Occipital lobe (tissue), 2 donors: ENCODE results near the gene FGF21. TPM values are rescaled to one million over a fixed set of nuclear protein-coding genes. Genes with fewer than 3 reads are reported as not detected.
A peak's percentile ranks its signal among the peaks of the same experiment; 100 is the strongest.
"Not testable (repeated sequence)": the region's sequence is repeated elsewhere in the genome, so short reads cannot be mapped to it uniquely, and the experiment has no call there.

ENCODE experiments used
- DNase-seq: peaks from one replicate; lab custom pipeline; 2025; lab: John Stamatoyannopoulos, UW
- total RNA-seq: library from RNA; depleted of rRNA; stranded (reverse); fragments of >200 nt; gene quantifications from one replicate; pipeline ENCODE4 v1.2.3, GENCODE V29; 2014

Gene FGF21, protein sequence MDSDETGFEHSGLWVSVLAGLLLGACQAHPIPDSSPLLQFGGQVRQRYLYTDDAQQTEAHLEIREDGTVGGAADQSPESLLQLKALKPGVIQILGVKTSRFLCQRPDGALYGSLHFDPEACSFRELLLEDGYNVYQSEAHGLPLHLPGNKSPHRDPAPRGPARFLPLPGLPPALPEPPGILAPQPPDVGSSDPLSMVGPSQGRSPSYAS
- total RNA-seq, result not detected

DNA sequence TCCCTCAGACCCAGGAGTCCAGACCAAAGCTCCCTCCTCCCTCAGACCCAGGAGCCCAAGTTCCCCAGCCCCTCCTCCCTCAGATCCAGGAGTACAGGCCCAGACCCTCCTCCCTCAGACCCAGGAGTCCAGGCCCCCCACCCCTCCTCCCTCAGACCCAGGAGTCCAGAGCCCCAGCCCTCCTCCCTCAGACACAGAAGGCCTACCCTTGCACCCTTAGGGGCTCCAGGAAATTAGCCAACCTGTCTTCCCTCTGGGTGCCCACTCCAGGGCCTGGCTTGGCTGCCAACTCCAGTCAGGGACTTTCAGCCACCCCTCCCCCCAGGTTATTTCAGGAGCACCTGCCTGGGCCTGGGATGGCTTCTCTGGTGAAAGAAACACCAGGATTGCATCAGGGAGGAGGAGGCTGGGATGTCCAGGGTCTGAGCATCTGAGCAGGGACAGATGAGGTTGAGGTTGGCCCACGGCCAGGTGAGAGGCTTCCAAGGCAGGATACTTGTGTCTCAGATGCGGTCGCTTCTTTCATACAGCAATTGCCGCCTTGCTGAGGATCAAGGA lies at the start of gene FGF21:
FGF21 (plus strand) TSS at position 441 of the 558 bp plus-strand sequence. CDS start 713 bp downstream, outside the sequence.
- DNase-seq, result no peak

DNA sequence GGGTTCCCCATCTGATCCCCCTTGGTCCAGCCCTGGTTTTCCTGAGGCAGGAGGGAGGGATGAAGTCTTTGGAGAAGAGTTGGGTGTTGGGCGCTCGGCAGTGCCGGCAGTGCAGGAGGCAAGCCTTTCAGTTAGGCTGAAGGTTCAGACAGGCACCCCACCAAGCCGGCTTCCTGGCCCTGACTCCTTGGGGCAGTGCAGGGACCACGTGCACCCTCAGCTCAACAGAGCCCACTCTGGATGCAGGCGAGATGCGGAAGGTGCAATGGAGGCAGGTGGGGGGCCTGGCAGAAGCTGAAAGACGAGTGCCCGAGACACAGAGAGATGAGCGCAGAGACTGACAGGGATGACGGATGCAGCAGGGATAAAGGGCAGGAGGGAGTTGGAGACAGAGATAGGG lies 46.9 kb upstream of the FGF21 start:
- DNase-seq, result no peak

DNA sequence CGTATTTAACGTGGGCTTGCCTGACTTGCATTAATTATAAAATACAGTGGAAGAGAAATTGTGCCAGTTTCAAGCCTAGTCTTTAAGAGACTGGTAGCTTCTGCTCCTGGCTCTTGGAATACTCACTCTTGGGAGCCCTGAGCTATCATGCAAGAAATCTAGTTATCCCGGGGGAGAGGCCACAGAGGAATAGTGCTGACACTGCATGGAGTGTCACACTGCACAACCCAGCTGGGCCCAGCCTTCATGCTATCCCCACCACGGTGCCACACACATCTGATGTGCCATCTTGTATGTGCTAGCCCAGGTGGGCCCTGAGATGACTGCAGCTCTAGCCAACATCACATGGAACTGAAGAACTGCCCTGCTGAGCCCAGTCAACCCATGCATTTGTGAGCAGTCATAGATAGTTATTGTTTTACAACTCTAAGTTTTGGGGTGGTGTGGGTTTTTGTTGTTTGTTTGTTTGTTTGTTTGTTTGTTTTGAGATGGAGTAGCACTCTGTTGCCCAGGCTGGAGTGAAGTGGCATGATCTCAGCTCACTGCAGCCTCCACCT lies 44.1 kb upstream of the FGF21 start:
- no peak for DNase-seq

DNA sequence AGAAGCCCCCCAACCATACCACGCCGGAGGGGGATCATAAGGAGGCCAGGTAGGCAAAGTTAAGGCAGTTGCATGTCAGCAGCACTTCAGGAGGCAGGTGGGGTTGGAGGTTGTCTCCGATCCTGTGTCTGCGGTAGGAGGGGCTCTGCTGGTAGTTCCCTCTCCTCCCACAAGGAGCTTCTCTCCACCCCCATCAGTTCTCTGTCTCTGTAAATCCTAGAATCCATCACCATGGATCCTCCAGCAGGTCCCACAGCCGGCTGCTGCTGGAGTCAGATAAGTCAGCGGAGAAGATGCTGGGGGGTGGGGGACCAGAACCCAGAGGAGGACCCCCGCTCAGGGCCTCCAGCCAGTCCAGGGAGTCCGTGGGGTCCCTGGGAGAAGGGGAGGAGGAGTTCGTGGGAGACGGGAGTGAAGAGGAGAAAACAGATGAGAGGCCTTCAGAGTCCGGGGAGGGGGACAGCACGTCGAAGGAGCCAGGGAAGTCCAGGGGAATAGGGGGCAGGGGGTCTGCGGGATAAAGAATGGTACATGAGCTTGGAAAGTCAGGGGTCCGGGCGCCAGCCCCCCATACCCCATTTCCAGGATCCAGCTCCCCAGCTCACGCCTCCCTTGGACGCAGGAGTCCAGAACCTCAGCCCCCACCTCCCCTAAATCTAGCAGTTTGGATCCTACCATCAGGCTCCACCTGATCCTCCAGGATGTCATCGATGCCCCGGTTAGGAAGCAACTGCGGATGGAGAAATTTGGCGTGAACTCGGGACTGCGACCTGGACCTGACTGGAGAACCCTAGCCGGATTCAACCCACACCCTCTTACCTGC lies 42.1 kb upstream of the FGF21 start:
- DNase-seq, result no peak

GRCh38 chr19:48713864-48714755 lies 41.2 kb upstream of the FGF21 start:
- peak; percentile 100 for DNase-seq

GRCh38 chr19:48714759-48715675 lies 40.3 kb upstream of the FGF21 start:
- no peak for DNase-seq

GRCh38 chr19:48715681-48716171 lies 39.6 kb upstream of the FGF21 start:
- no peak for DNase-seq

DNA sequence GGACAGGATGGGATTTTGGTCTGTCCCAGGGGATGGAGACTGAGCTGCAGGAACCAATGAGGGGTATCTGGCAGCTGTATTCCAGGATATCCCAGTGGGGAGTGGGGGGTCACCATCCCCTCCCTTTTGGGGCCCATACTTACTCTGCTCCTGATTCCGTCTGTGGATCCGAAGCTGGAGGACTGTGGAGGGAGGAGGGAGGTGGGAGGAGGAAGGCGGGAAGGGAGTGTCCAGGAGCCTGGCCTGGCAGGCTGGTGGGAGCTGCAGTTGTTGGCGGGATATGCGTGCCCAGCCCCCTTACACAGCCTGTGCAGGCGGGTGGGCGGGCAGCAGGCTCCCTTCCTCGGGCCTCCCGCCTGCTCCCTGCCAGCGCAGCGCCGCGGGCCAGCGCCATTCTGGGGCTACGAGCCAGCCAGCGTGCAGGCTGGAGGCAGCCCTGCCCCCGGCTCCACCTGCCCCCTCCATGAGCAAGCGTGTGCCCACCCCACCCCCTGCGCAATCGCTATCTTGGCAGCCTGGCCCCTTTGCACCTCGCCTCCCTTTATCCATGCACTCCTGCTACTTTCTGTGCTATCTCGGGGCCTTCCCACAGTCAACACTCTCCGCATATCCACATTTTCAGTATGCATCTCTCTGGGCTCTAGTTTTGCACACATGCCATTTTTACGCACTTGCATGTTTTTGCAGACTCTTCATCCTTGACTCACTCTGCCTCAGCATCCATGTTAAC lies 38.6 kb upstream of the FGF21 start:
- peak; percentile 73 for DNase-seq

DNA sequence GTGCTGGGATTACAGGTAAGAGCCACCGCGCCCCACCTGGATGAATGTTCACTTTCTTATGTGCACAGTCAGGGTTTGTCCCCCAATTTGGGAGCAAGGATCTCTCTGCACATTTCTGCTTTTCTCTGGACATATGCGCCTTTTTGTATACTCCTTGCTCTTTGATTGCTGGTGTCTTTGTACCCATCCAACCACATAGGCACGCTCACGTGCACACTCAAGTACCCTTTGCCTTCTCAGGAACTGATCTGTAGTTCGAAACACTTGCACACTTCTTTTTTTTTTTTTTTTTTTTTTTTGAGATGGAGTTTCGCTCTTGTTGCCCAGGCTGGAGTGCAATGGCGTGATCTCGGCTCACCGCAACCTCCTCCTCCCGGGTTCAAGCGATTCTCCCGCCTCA lies 37.2 kb upstream of the FGF21 start:
- not testable (repeated sequence) for DNase-seq

- no peak for DNase-seq
Measured at GRCh38 chr19:48718711-48719231, 36.6 kb upstream of the FGF21 start.

DNA sequence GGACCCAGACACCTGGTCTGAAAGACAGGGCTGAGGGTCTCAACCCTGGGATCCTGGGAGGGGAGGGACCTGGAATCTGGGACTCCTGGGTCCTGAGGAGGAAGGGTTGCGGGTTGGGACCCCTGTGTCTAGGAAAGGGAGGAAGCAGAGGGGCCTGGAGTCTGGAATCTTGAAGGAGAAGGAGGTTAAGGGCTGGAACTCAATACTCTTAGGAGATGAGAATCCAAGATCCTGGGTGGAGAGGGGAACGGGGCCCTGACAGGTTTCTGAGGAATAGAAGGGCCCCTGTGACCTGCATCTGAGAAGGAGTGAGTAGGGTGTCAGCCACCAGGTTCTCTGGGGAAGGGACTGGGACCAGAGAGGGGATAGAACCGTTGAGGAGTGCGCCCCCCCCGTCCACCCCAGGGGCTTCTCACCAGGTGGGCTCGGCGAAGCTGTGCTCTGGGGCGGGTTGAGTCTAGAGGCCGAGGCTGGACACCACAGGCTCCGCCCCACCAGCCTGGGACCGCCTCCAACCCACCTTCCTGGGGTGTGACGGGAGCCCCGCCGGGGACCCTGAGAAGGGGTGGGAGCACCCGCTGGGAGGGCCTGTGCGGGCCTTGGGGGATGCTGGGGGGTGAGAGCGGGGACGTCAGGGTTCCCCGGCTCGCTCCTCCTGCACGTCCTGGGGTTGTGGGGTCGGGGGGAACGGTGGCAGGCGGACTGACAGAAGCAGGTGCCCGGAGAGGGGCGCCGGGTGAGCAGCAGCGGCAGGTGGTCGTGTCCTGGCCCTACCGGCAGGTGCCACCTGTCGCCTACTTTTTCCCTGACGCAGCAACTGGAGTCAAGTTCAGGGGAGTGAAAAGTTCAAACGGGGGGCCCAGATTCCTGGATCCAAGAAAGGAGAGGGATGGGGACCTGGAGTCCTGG lies 35.8 kb upstream of the FGF21 start, which contains the start of gene MAMSTR:
MAMSTR (minus strand) TSS at position 463 of the 909 bp plus-strand sequence. CDS start 694 bp downstream, outside the sequence.
- no peak for DNase-seq

DNA sequence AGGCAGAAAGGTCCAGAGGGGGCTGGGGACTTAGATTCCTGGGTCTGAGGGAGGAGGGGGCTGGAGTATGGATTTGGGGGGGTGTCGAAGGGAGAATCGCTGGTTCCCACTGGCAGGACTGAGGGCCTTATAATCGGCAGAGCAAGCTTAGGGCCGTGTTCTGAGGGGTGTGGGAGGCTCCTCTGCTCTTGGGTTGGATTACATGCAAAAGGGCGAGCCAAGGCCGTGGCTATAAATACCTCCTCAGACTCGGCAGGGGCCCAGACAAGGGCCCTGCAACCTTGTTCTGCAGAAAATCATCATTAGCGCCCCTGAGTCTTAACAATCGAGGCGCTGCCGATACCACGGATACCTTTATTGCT lies 35.1 kb upstream of the FGF21 start:
- no peak for DNase-seq

DNA sequence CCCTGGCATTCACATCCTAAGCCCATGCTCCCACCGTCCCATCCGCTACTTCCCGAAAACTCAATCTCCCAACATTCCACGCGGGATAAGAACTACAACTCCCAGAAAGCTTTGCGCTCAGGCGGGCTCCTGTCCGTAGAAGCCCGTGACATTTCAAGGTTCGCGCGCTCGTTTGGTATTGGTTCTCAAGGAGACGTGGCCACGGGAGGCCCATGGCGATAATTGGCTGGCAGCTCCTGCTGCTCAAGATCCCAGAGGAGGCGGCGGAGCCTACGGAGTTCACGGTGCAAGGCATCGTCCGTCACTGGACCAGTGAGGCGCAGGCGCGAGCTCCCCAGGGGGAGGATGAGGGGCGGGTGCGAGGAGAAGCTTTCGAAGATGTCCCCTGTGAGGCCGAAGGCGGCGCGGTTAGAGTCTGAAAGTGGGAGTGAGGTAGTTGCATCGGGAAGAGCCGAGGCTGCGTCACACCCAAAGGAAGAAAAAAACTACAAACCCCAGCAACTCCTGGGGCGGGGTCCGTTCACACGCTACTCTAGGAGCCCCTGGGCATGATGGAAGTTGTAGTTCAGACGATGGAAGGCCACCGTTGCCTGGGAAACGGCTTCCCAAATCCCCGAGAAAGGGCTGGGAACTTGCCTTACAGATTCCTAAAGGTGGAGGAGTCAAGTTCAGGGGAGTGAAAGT lies 34.6 kb upstream of the FGF21 start:
- DNase-seq, result peak; percentile 98

DNA sequence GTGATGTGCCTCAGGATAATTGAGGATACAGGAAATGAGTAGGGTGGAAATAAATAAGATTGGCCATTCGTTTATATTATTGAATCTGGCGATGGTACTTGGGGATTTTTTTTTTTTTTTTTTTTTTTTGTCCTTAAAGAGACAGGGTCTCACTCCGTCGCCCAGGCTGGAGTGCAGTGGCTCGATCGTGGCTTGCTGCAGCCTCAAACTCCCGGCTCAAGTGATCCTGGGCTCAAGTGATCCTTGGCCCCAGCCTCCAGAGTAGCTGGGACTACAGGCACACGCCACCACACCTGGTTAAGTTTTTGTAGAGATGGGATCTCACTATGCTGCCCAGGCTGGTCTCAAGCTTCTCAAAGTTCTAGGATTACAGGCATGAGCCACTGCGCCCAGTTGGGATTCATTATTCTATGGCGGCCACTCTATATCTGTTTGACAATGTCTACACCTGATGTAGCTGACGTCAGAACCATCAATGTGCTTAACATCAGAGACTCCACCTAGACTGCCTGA lies 33.1 kb upstream of the FGF21 start:
- no peak for DNase-seq

DNA sequence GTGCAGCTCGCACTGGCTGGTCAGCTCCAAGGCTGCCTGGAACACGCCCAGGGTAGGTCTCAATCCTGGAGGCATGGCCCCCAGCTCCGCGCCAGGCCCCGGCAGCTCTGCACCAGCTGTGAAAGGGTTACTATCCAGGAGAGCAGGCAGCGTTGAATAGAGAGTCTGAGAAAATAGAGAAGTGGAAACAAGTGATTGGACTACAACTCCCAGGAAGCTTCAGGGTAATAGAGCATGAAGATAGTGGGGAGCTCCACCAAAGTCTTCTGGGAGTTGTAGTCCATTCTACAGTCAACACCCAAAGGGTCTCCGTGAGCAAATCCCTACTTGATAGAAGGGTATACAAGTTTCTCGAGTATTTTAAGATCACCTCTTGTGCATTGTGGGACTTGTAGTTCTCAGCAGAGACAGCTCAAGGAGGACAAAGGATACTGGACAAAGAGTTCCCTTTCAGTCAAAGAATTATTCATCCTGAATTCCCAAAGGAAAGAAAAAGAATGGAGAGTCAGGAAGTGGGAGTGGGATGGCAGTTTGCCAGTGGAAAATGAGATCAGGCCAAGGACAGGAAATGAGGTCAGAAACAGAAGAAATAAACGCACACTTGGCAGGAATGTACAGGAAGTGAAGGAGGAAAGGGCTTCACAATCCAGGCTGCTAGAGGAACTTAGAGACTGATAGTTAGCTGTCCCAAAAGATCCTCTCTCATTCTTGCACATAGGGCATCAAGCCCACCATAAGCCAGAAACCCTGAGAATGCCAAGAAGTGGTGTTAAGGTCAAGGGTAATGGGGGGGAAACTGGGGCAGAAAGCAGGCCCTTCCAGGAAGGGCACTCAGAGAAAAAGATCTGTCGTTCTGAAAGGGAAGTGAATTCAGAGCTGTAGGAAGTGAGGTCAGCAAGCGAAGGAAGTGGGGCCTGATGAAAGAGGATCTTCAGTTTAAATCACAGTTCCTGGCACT lies 30.2 kb upstream of the FGF21 start:
- DNase-seq, result no peak

- DNase-seq, result no peak
Measured at GRCh38 chr19:48726556-48726955, 28.8 kb upstream of the FGF21 start.
